ENCODE results near the gene DNAJB13. TPM values are rescaled to one million over a fixed set of nuclear protein-coding genes. Genes with fewer than 3 reads are reported as not detected.

DNAJB13 gene
- total RNA-seq, 6 experiments from 2014 or later, result not detected

DNA sequence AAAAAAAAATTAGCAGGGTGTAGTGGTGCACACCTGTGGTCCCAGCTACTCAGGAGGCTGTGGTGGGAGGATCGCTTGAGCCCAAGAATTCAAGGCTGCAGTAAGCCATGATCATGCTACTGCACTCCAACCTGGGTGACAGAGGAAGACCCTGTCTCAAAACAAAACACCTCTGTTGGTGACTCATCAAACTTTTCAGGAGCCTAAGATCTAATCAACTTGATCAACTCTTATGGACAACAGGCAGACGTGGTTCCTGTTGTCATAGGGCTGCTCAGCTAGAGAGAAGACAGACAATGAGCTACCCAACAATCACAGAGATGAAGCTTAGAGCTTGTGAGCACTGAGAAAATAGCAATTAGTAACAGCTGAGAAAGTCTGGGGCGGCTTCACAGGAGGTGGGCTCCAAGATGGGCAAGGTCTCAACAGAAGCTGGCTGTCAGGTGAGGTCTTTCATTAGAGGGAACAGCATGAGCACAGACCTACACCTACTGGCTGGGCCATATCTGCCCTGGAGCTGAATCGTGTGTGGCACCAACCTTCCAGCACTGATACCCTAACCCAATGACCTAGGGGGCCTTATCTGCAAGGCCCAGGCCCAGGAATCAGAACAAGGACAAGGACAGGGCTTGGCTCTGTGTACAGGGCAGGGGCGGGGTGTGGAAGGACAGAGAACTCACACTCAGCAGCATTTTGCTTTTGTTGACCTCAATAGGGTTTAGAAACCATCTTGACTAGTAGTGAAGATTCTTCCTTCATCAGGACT, 65.3 kb downstream of the DNAJB13 start:
- TF ChIP-seq POLR2A (IDR thresholded peaks at IDR 0.05), result no peak
- TF ChIP-seq, protein P1, sequence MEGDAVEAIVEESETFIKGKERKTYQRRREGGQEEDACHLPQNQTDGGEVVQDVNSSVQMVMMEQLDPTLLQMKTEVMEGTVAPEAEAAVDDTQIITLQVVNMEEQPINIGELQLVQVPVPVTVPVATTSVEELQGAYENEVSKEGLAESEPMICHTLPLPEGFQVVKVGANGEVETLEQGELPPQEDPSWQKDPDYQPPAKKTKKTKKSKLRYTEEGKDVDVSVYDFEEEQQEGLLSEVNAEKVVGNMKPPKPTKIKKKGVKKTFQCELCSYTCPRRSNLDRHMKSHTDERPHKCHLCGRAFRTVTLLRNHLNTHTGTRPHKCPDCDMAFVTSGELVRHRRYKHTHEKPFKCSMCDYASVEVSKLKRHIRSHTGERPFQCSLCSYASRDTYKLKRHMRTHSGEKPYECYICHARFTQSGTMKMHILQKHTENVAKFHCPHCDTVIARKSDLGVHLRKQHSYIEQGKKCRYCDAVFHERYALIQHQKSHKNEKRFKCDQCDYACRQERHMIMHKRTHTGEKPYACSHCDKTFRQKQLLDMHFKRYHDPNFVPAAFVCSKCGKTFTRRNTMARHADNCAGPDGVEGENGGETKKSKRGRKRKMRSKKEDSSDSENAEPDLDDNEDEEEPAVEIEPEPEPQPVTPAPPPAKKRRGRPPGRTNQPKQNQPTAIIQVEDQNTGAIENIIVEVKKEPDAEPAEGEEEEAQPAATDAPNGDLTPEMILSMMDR (IDR thresholded peaks at IDR 0.05), result no peak

DNA sequence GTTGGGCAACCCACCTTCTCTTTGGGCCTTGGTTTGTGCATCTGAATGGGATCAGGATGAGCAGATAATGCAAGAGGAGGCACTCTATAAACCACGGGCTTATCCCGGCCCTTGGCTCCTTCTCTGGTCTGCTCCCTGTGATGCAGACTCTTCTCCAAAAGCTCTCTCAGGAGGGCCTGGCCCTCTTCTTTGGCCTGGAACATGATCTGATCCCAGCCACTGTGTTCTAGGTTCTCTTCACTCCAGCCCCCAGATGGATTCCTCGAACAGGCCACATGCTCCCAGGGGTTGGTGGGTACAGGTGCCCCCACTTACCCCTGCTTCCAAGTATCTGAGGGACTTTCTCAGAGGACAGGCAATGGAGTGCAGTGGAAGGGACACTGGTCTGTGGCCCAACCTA, 66.8 kb downstream of the DNAJB13 start:
- intact Hi-C loops (cut with DNase I), result no loop called here
- Histone ChIP-seq H3K9me3 (no peaks in the 10 kb centered on the region), H3K4me1 (peaks cover 0 to 27% (median 14%) of the 10 kb centered on the region in 4 donors), H3K4me3 (no peak overlapping the region), H3K27me3 (no peaks in the 10 kb centered on the region), H3K27ac (peak overlapping the region in 2 of 3 donors; percentile 80 to 94), H3K36me3 (no peaks in the 10 kb centered on the region)
- DNase-seq (no peak), ATAC-seq (no peak)
- WGBS (ENCODE audit: insufficient coverage, low coverage, low lambda C conversion rate, missing lambda C conversion rate), result no CpG with 5 or more reads among the region's 3 CpGs
- no peak for TF ChIP-seq POLR2A (IDR thresholded peaks at IDR 0.05)
- TF ChIP-seq, protein P1 (IDR thresholded peaks at IDR 0.05), result no peak

More for the DNA sequence above, 65.3 kb downstream of the DNAJB13 start:
- Histone ChIP-seq H3K27ac (no peak overlapping the region), H3K27me3 (no peaks in the 10 kb centered on the region), H3K4me1 (peaks cover 0 to 27% (median 14%) of the 10 kb centered on the region in 4 donors), H3K4me3 (no peak overlapping the region), H3K9me3 (no peaks in the 10 kb centered on the region), H3K36me3 (no peaks in the 10 kb centered on the region)
- WGBS (ENCODE audit: insufficient coverage, low coverage, low lambda C conversion rate, missing lambda C conversion rate), result 90% methylated on average over 2 of the region's 5 CpGs
- intact Hi-C loops (cut with DNase I), result no loop called here
- DNase-seq, result no peak
- no peak for ATAC-seq

DNA sequence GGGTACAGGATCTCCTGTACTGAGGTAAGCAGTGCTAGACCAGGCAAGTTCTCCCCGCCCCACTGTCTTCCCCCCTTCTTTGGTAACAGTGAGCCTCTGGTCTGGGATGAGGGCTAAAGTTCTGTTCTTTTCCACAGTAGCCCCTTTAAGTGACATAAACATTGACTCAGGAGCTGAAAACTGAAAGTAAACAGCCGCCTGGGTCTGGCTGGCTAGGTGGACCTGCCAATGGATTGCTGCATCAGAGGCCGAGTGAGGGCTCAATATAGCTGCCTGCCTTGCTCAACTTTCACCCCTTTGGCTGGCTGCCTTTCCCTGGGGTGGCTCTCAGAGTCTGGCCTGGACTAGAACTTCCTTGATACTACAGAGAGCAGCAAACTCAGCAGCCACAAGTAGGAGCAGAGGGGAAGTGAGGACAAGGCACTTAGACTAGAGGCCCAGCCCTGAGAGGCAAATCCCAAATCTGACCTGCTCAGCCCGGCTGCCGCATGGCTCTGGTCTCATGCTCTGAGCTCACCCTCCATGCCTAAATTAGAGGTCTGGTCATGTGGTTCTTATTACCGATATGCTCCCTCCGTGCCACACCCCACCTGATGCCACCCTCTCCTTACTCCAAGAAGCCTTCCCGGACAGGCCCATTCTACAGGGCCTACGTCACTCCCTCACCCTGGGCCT, 67.6 kb downstream of the DNAJB13 start:
- DNase-seq (peak; percentile 93 to 98 (median 96)), ATAC-seq (peak; percentile 90 to 93 (median 92))
- 23% methylated on average over 4 of the region's 9 CpGs for WGBS (ENCODE audit: insufficient coverage, low coverage, low lambda C conversion rate, missing lambda C conversion rate)
- Histone ChIP-seq H3K36me3 (no peaks in the 10 kb centered on the region), H3K4me3 (no peak overlapping the region), H3K27me3 (no peaks in the 10 kb centered on the region), H3K27ac (peak overlapping the region; percentile 77 to 94 (median 80)), H3K9me3 (no peaks in the 10 kb centered on the region), H3K4me1 (peaks cover 0 to 27% (median 14%) of the 10 kb centered on the region in 4 donors)
- intact Hi-C loops (cut with DNase I), result no loop called here
- TF ChIP-seq POLR2A (IDR thresholded peaks at IDR 0.05), result no peak
- TF ChIP-seq, protein P1 (IDR thresholded peaks at IDR 0.05), result no peak

DNA sequence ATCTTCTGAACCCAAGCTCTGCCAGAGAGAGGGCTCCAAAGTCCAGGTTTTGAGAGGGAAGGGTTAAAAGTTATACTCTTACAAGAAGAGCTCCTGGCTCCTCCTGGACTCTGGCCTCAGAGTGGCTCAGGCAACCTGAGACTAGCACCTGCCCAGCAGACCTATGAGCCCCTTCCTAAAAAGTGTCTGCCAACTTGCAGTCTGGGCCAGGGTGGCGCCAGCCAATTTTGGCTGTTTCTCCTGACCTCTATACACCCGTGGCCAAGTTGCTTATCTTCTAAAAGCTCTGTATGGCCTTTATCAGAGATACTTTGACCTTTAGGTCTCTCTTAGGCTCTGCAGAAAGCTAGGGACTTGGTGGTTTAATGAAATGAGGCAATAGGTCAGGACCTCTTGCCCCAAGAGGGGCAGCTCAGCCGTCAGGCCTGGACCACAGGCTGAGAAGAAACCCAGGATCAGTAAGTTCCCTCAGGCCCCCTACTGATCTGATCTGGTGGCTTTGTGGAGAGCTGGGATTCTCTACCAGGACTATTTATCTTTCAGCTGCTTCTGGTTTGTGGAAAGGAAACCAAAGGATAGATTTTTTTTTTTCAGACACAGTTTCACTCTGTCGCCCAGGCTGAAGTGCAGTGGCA, 68.4 kb downstream of the DNAJB13 start:
- DNase-seq, result peak; percentile 37 to 84 (median 67)
- Histone ChIP-seq H3K36me3 (no peaks in the 10 kb centered on the region), H3K27ac (peak overlapping the region; percentile 77 to 94 (median 80)), H3K9me3 (no peaks in the 10 kb centered on the region), H3K27me3 (no peaks in the 10 kb centered on the region), H3K4me3 (no peak overlapping the region), H3K4me1 (peaks cover 0 to 27% (median 14%) of the 10 kb centered on the region in 4 donors)
- TF ChIP-seq, protein P1 (IDR thresholded peaks at IDR 0.05), result no peak
- no peak for TF ChIP-seq POLR2A (IDR thresholded peaks at IDR 0.05)
- WGBS (ENCODE audit: insufficient coverage, low coverage, low lambda C conversion rate, missing lambda C conversion rate), result 8% methylated on average over 4 of the region's 4 CpGs
- intact Hi-C loops (cut with DNase I), result no loop called here
- ATAC-seq, result peak; percentile 57 to 76 (median 66)

Measured in right lobe of liver (tissue), 6 donors.